ENCODE results near the gene SUPT5H. TPM values are rescaled to one million over a fixed set of nuclear protein-coding genes. Genes with fewer than 3 reads are reported as not detected.

SUPT5H gene
- total RNA-seq, 2 experiments from 2014 or later, result 144 to 150 TPM

- Mint-ChIP-seq H3K9me3 (no peaks in the 10 kb centered on the region), H3K27me3 (no peaks in the 10 kb centered on the region), H3K4me3 (no peak overlapping the region), H3K36me3 (ENCODE audit: low read depth) (peaks cover 28% of the 10 kb centered on the region), H3K27ac (peak overlapping the region; percentile 25), H3K4me1 (peaks cover 12% of the 10 kb centered on the region)
- DNase-seq, result no peak
- ChIA-PET CTCF (interaction anchor here (1.8 to 3.8 kb wide), 2 partner anchors 10 to 21 kb away, joined by 4 to 16 read pairs; no protein-coding TSS in a partner anchor), POLR2A (interaction anchor here (1.1 kb wide), 1 partner anchor 17 kb away, joined by 3 read pairs; the partner anchor contains the start of gene RPS16)
Observed at GRCh38 chr19:39419003-39419402, 26.4 kb upstream of the SUPT5H start.

- H3K9me3 Mint-ChIP-seq, result no peaks in the 10 kb centered on the region
- H3K4me1 Mint-ChIP-seq, result no peaks in the 10 kb centered on the region
- ChIA-PET CTCF (interaction anchor here (1.2 to 3.8 kb wide), 5 partner anchors 9 to 85 kb away, joined by 4 to 16 read pairs (median 5); partner anchors contain the start of genes GMFG, MED29, PAF1 and PLEKHG2), POLR2A (no interaction called here)
- no peak overlapping the region for H3K4me3 Mint-ChIP-seq
- no peak overlapping the region for H3K27ac Mint-ChIP-seq
- no peak for DNase-seq
- peaks cover 21% of the 10 kb centered on the region for H3K36me3 Mint-ChIP-seq (ENCODE audit: low read depth)
- no peaks in the 10 kb centered on the region for H3K27me3 Mint-ChIP-seq
Observed at GRCh38 chr19:39420769-39421168, 24.6 kb upstream of the SUPT5H start.

- H3K4me3 Mint-ChIP-seq, result no peak overlapping the region
- no peaks in the 10 kb centered on the region for H3K9me3 Mint-ChIP-seq
- H3K36me3 Mint-ChIP-seq (ENCODE audit: low read depth), result peaks cover 21% of the 10 kb centered on the region
- no peaks in the 10 kb centered on the region for H3K4me1 Mint-ChIP-seq
- no peak for DNase-seq
- ChIA-PET POLR2A (interaction anchor here (0.6 kb wide), 1 partner anchor 411 kb away, joined by 3 read pairs; no protein-coding TSS in a partner anchor), CTCF (interaction anchor here (0.7 to 2.2 kb wide), 4 partner anchors 10 to 80 kb away, joined by 3 to 11 read pairs (median 4); partner anchors contain the start of genes MED29, PAF1, PLEKHG2 and SAMD4B)
- H3K27ac Mint-ChIP-seq, result no peak overlapping the region
- no peaks in the 10 kb centered on the region for H3K27me3 Mint-ChIP-seq
Observed at GRCh38 chr19:39422020-39422419, 23.4 kb upstream of the SUPT5H start.

- Mint-ChIP-seq H3K9me3 (no peaks in the 10 kb centered on the region), H3K27me3 (no peaks in the 10 kb centered on the region), H3K36me3 (ENCODE audit: low read depth) (peaks cover 19% of the 10 kb centered on the region), H3K4me3 (no peak overlapping the region), H3K4me1 (no peaks in the 10 kb centered on the region), H3K27ac (no peak overlapping the region)
- POLR2A ChIA-PET, result interaction anchor here (0.8 kb wide), 1 partner anchor 12 kb away, joined by 3 read pairs; the partner anchor contains the start of gene RPS16
- CTCF ChIA-PET, result interaction anchor here (0.6 to 2.3 kb wide), 4 partner anchors 11 to 26 kb away, joined by 3 to 9 read pairs (median 4); partner anchors contain the start of genes PLEKHG2 and RPS16
- DNase-seq, result no peak
Observed at GRCh38 chr19:39423258-39424086, 21.9 kb upstream of the SUPT5H start.

GRCh38 chr19:39424934-39425333, 20.4 kb upstream of the SUPT5H start:
- DNase-seq, result no peak

GRCh38 chr19:39425744-39426143, 19.6 kb upstream of the SUPT5H start:
- Mint-ChIP-seq H3K36me3 (ENCODE audit: low read depth) (peaks cover 12% of the 10 kb centered on the region), H3K9me3 (no peaks in the 10 kb centered on the region), H3K4me1 (peaks cover 5% of the 10 kb centered on the region), H3K27ac (no peak overlapping the region), H3K4me3 (no peak overlapping the region), H3K27me3 (no peaks in the 10 kb centered on the region)
- CTCF ChIA-PET, result interaction anchor here (0.6 to 1.4 kb wide), 2 partner anchors 14 to 135 kb away, joined by 4 to 6 read pairs; partner anchors contain the start of gene PLEKHG2
- DNase-seq, result no peak
- POLR2A ChIA-PET, result no interaction called here

More at GRCh38 chr19:39424934-39425333, 20.4 kb upstream of the SUPT5H start:
- Mint-ChIP-seq H3K9me3 (no peaks in the 10 kb centered on the region), H3K4me3 (no peak overlapping the region), H3K36me3 (ENCODE audit: low read depth) (peaks cover 12% of the 10 kb centered on the region), H3K27ac (no peak overlapping the region), H3K27me3 (no peaks in the 10 kb centered on the region), H3K4me1 (no peaks in the 10 kb centered on the region)
- POLR2A ChIA-PET, result no interaction called here
- CTCF ChIA-PET, result interaction anchor here (0.6 to 2.3 kb wide), 4 partner anchors 13 to 134 kb away, joined by 4 to 9 read pairs (median 5); partner anchors contain the start of gene PLEKHG2

GRCh38 chr19:39426170-39426569, 19.2 kb upstream of the SUPT5H start:
- no peak for DNase-seq
- ChIA-PET POLR2A (no interaction called here), CTCF (interaction anchor here (1.4 kb wide), 1 partner anchor 14 kb away, joined by 6 read pairs; the partner anchor contains the start of gene PLEKHG2)
- Mint-ChIP-seq H3K27me3 (no peaks in the 10 kb centered on the region), H3K27ac (peak overlapping the region; percentile 14), H3K4me3 (no peak overlapping the region), H3K9me3 (no peaks in the 10 kb centered on the region), H3K36me3 (ENCODE audit: low read depth) (peaks cover 13% of the 10 kb centered on the region), H3K4me1 (peaks cover 9% of the 10 kb centered on the region)

GRCh38 chr19:39427707-39428106, 17.7 kb upstream of the SUPT5H start:
- H3K27ac Mint-ChIP-seq, result no peak overlapping the region
- H3K27me3 Mint-ChIP-seq, result no peaks in the 10 kb centered on the region
- no peaks in the 10 kb centered on the region for H3K9me3 Mint-ChIP-seq
- DNase-seq, result no peak
- H3K4me1 Mint-ChIP-seq, result peaks cover 15% of the 10 kb centered on the region
- peaks cover 16% of the 10 kb centered on the region for H3K36me3 Mint-ChIP-seq (ENCODE audit: low read depth)
- H3K4me3 Mint-ChIP-seq, result no peak overlapping the region
- ChIA-PET POLR2A (interaction anchor here (0.9 kb wide), 1 partner anchor 8 kb away, joined by 3 read pairs; the partner anchor contains the start of gene RPS16), CTCF (interaction anchor here (2.3 kb wide), 1 partner anchor 30 kb away, joined by 5 read pairs; no protein-coding TSS in a partner anchor)

GRCh38 chr19:39428283-39429112, 16.9 kb upstream of the SUPT5H start:
- POLR2A ChIA-PET, result interaction anchor here (0.6 to 0.9 kb wide), 3 partner anchors 7 to 41 kb away, joined by 3 to 5 read pairs (median 3); partner anchors contain the start of genes RPS16 and SUPT5H
- no peak for DNase-seq
- Mint-ChIP-seq H3K4me3 (no peak overlapping the region), H3K27me3 (no peaks in the 10 kb centered on the region), H3K27ac (no peak overlapping the region), H3K36me3 (ENCODE audit: low read depth) (peaks cover 21% of the 10 kb centered on the region), H3K4me1 (peaks cover 23% of the 10 kb centered on the region), H3K9me3 (no peaks in the 10 kb centered on the region)
- CTCF ChIA-PET, result interaction anchor here (1.2 to 2.4 kb wide), 3 partner anchors 10 to 30 kb away, joined by 5 to 16 read pairs (median 7); partner anchors contain the start of gene PLEKHG2

GRCh38 chr19:39430675-39431593, 14.4 kb upstream of the SUPT5H start:
- H3K27ac Mint-ChIP-seq, result peak overlapping the region; percentile 80
- H3K4me3 Mint-ChIP-seq, result peak overlapping the region; percentile 34
- peaks cover 41% of the 10 kb centered on the region for H3K4me1 Mint-ChIP-seq
- ChIA-PET CTCF (interaction anchor here (0.6 to 2.4 kb wide), 3 partner anchors 12 to 861 kb away, joined by 3 to 16 read pairs (median 4); no protein-coding TSS in a partner anchor), POLR2A (no interaction called here)
- H3K9me3 Mint-ChIP-seq, result no peaks in the 10 kb centered on the region
- H3K27me3 Mint-ChIP-seq, result no peaks in the 10 kb centered on the region
- H3K36me3 Mint-ChIP-seq (ENCODE audit: low read depth), result peaks cover 31% of the 10 kb centered on the region
- DNase-seq, result peak; percentile 56

GRCh38 chr19:39432677-39433025, 12.7 kb upstream of the SUPT5H start:
- CTCF ChIA-PET, result interaction anchor here (1.6 to 2.9 kb wide), 2 partner anchors 21 to 35 kb away, joined by 6 to 16 read pairs; partner anchors contain the start of gene PLEKHG2
- DNase-seq, result no peak
- no peak overlapping the region for H3K27ac Mint-ChIP-seq
- peaks cover 51% of the 10 kb centered on the region for H3K4me1 Mint-ChIP-seq
- no peaks in the 10 kb centered on the region for H3K9me3 Mint-ChIP-seq
- peaks cover 3% of the 10 kb centered on the region for H3K27me3 Mint-ChIP-seq
- POLR2A ChIA-PET, result no interaction called here
- peaks cover 31% of the 10 kb centered on the region for H3K36me3 Mint-ChIP-seq (ENCODE audit: low read depth)
- H3K4me3 Mint-ChIP-seq, result no peak overlapping the region

All from activated CD4-positive, alpha-beta T cell treated with anti-CD3 and anti-CD28 coated beads, Interleukin-2, amount 10 ng/mL, durations not matched to agents 7 days and 5 days (primary cell).